H9 (cell line): ENCODE results near the gene MRM3. TPM values are rescaled to one million over a fixed set of nuclear protein-coding genes. Genes with fewer than 3 reads are reported as not detected.

ENCODE experiments used
- DNase-seq: peaks from one replicate; pipeline ENCODE4 v3.0.0-alpha.2; 2017
- H2AFZ ChIP-seq: one replicate; pipeline ENCODE4 v1.6.1; 2013; ENCODE audit warnings: mild to moderate bottlenecking, low read length, control low read depth, moderate library complexity
- H2AK5ac ChIP-seq: 2 replicates; pipeline ENCODE4 v1.6.1; 2013; ENCODE audit warnings: low read length, control low read depth, mixed read lengths; ENCODE audit not compliant: insufficient read length
- H2BK120ac ChIP-seq: one replicate; pipeline ENCODE4 v1.6.1; 2013; ENCODE audit warnings: low read depth, mild to moderate bottlenecking, low read length, control low read depth, inconsistent platforms; ENCODE audit not compliant: poor library complexity, severe bottlenecking
- H2BK12ac ChIP-seq: 2 replicates; pipeline ENCODE4 v1.6.1; 2013; ENCODE audit warnings: low read length, control low read depth, mixed read lengths, low read depth; ENCODE audit not compliant: insufficient read length
- H2BK15ac ChIP-seq: 2 replicates; pipeline ENCODE4 v1.6.1; 2013; ENCODE audit warnings: low read depth, low read length, control low read depth
- H2BK20ac ChIP-seq: one replicate; pipeline ENCODE4 v1.6.1; 2013; ENCODE audit warnings: low read depth, mild to moderate bottlenecking, low read length, control low read depth, inconsistent platforms; ENCODE audit not compliant: poor library complexity, severe bottlenecking
- H2BK5ac ChIP-seq: 2 replicates; pipeline ENCODE4 v1.6.1; 2013; ENCODE audit warnings: low read length, control low read depth, mixed read lengths; ENCODE audit not compliant: insufficient read length
- H3K14ac ChIP-seq: 2 replicates; pipeline ENCODE4 v1.6.1; 2013; ENCODE audit warnings: low read length, control low read depth; ENCODE audit not compliant: insufficient read depth
- H3K18ac ChIP-seq: 2 replicates; pipeline ENCODE4 v1.6.1; 2013; ENCODE audit warnings: low read depth, mild to moderate bottlenecking, mixed read lengths, low read length, control low read depth; ENCODE audit not compliant: insufficient read length
- H3K23ac ChIP-seq: 2 replicates; pipeline ENCODE4 v1.6.1; 2013; ENCODE audit warnings: low read length, control low read depth, mixed read lengths, low read depth; ENCODE audit not compliant: insufficient read length
- H3K23me2 ChIP-seq: 2 replicates; pipeline ENCODE4 v1.6.1; 2013; ENCODE audit warnings: low read depth, mild to moderate bottlenecking, mixed read lengths, low read length, control low read depth; ENCODE audit not compliant: insufficient read length, poor library complexity, severe bottlenecking
- H3K27ac ChIP-seq: 2 replicates; pipeline ENCODE4 v1.5.1; 2013; ENCODE audit warnings: low read length, control low read depth, mixed read lengths, low read depth; ENCODE audit not compliant: insufficient read length
- H3K27me3 ChIP-seq: 2 replicates; pipeline ENCODE4 v1.6.1; 2013; ENCODE audit warnings: low read length, control low read depth, inconsistent platforms; ENCODE audit not compliant: insufficient read depth
- H3K4ac ChIP-seq: 2 replicates; pipeline ENCODE4 v1.6.1; 2013; ENCODE audit warnings: low read depth, mild to moderate bottlenecking, control low read depth, inconsistent platforms, low read length, moderate library complexity
- H3K4me1 ChIP-seq: 2 replicates; pipeline ENCODE4 v1.6.1; 2013; ENCODE audit warnings: low read length, control low read depth, inconsistent platforms; ENCODE audit not compliant: insufficient read depth
- H3K4me2 ChIP-seq: 2 replicates; pipeline ENCODE4 v1.6.1; 2013; ENCODE audit warnings: low read length, control low read depth, mixed read lengths; ENCODE audit not compliant: insufficient read length, insufficient read depth
- H3K56ac ChIP-seq: 2 replicates; pipeline ENCODE4 v1.6.1; 2013; ENCODE audit warnings: low read depth, mild to moderate bottlenecking, mixed read lengths, low read length, control low read depth; ENCODE audit not compliant: insufficient read length
- H3K79me1 ChIP-seq: 2 replicates; pipeline ENCODE4 v1.6.1; 2013; ENCODE audit warnings: low read depth, mild to moderate bottlenecking, moderate library complexity, low read length, control low read depth, inconsistent platforms; ENCODE audit not compliant: insufficient read depth, poor library complexity, severe bottlenecking
- H3K79me2 ChIP-seq: 2 replicates; pipeline ENCODE4 v1.6.1; 2013; ENCODE audit warnings: low read length, control low read depth, inconsistent platforms; ENCODE audit not compliant: insufficient read depth
- H3K9ac ChIP-seq: 2 replicates; pipeline ENCODE4 v1.6.1; 2013; ENCODE audit warnings: low read length, control low read depth, mixed read lengths; ENCODE audit not compliant: insufficient read length; ENCODE audit errors: extremely low read depth
- H3K9me3 ChIP-seq: one replicate; pipeline ENCODE4 v1.6.1; 2013; ENCODE audit warnings: low read depth, low read length, inconsistent platforms; ENCODE audit not compliant: control insufficient read depth
- H3T11ph ChIP-seq: one replicate; pipeline ENCODE4 v1.6.1; 2013; ENCODE audit warnings: mild to moderate bottlenecking, low read length, control low read depth, inconsistent platforms
- H4K20me1 ChIP-seq: one replicate; pipeline ENCODE4 v1.6.1; 2013; ENCODE audit not compliant: control insufficient read depth, insufficient read length, insufficient read depth
- H4K5ac ChIP-seq: 2 replicates; pipeline ENCODE4 v1.6.1; 2013; ENCODE audit warnings: low read depth, mild to moderate bottlenecking, mixed read lengths, low read length, control low read depth; ENCODE audit not compliant: insufficient read length
- H4K8ac ChIP-seq: replicated peaks from 2 replicates; pipeline ENCODE4 v1.6.1; 2013; ENCODE audit warnings: low read length, control low read depth, mixed read lengths, low read depth; ENCODE audit not compliant: insufficient read length
- H4K91ac ChIP-seq: 2 replicates; pipeline ENCODE4 v1.6.1; 2013; ENCODE audit warnings: low read depth, mild to moderate bottlenecking, moderate library complexity, mixed read lengths, low read length, control low read depth; ENCODE audit not compliant: insufficient read length
- H3K27ac Mint-ChIP-seq, 3 experiments: 2 replicates in 2 of 3; 3 replicates in 1 of 3; pipeline ENCODE4 v1.8.0; 2020 to 2021; ENCODE audit warnings: mixed read lengths in 3 of 3, mild to moderate bottlenecking in 1 of 3, moderate library complexity in 1 of 3
- H3K27me3 Mint-ChIP-seq: 2 replicates; pipeline ENCODE4 v1.8.0; 2021; ENCODE audit warnings: low read depth, mild to moderate bottlenecking, moderate library complexity, mixed read lengths
- H3K36me3 Mint-ChIP-seq, 3 experiments: 2 replicates in 2 of 3; 3 replicates in 1 of 3; pipeline ENCODE4 v1.8.0; 2020 to 2021; ENCODE audit warnings: low read depth in 3 of 3, mixed read lengths in 3 of 3; ENCODE audit not compliant: insufficient read depth in 1 of 3
- H3K4me1 Mint-ChIP-seq, 2 experiments: 2 replicates each; pipeline ENCODE4 v1.8.0; 2020; ENCODE audit warnings: mixed read lengths in 2 of 2
- H3K4me3 Mint-ChIP-seq, 2 experiments: 2 replicates in 1 of 2; 3 replicates in 1 of 2; pipeline ENCODE4 v1.8.0; 2020 to 2021; ENCODE audit warnings: mild to moderate bottlenecking in 2 of 2, mixed read lengths in 2 of 2, moderate library complexity in 1 of 2
- H3K9me3 Mint-ChIP-seq, 2 experiments: 2 replicates in 1 of 2; 3 replicates in 1 of 2; pipeline ENCODE4 v1.8.0; 2020; ENCODE audit warnings: mild to moderate bottlenecking in 2 of 2, mixed read lengths in 2 of 2, moderate library complexity in 1 of 2
- CTCF ChIP-seq: fragments of 200-600 bp; sonication (generic); conservative IDR thresholded peaks from 3 replicates; pipeline ENCODE4 v1.8.0; 2021; ENCODE audit warnings: antibody characterized with exemption, mild to moderate bottlenecking
- WGBS: extraction: QIAGEN DNeasy Blood & Tissue Kit; methylation state at CpG from one replicate; pipeline ENCODE4 v1.1.7; 2013; ENCODE audit warnings: missing lambda C conversion rate, low lambda C conversion rate, mixed read lengths; ENCODE audit not compliant: insufficient read length; ENCODE audit errors: extremely low coverage; 5-methylcytosine and 5-hydroxymethylcytosine counted together
- total RNA-seq: library from RNA; stranded (reverse); gene quantifications from 2 replicates; pipeline ENCODE4 v1.2.1, GENCODE V29; 2021

The MRM3 gene
- total RNA-seq, 1 experiment from 2014 or later: 25.3 TPM

- Histone ChIP-seq H2AK5ac (no peak overlapping the region), H2BK12ac (no peak overlapping the region), H3K9me3 (no peaks in the 10 kb centered on the region), H3K9ac (no peak overlapping the region), H2AFZ (no peak overlapping the region), H3K14ac (no peak overlapping the region), H3K27me3 (no peaks in the 10 kb centered on the region), H3K27ac (no peak overlapping the region), H3K23ac (no peak overlapping the region), H3K79me1 (no peaks in the 10 kb centered on the region), H2BK20ac (no peak overlapping the region), H3K18ac (no peak overlapping the region), H4K91ac (no peak overlapping the region), H3K56ac (no peak overlapping the region), H4K20me1 (no peaks in the 10 kb centered on the region), H4K8ac (no peak overlapping the region), H3K4me2 (no peak overlapping the region), H3K4me1 (no peaks in the 10 kb centered on the region), H2BK5ac (no peak overlapping the region), H2BK15ac (no peak overlapping the region), H4K5ac (no peak overlapping the region), H2BK120ac (no peak overlapping the region), H3K23me2 (no peaks in the 10 kb centered on the region), H3K79me2 (no peaks in the 10 kb centered on the region), H3T11ph (no peak overlapping the region), H3K4ac (no peak overlapping the region)
- no peak for TF ChIP-seq CTCF
- H3K27me3 Mint-ChIP-seq: no peaks in the 10 kb centered on the region; the same call in 1 of the 2 replicates
- peaks cover 2 to 3% of the 10 kb centered on the region in 2 experiments; a peak in 2 of 5 replicates for H3K9me3 Mint-ChIP-seq
- peaks cover 40 to 75% (median 62%) of the 10 kb centered on the region in 3 experiments for H3K36me3 Mint-ChIP-seq
- H3K27ac Mint-ChIP-seq: no peak overlapping the region
- H3K4me3 Mint-ChIP-seq: no peak overlapping the region
- no peak for DNase-seq
- H3K4me1 Mint-ChIP-seq: no peaks in the 10 kb centered on the region
- WGBS: no CpG with 5 or more reads among the region's 20 CpGs
Measured at GRCh38 chr17:814371-814770, 32.2 kb downstream of the MRM3 start.
